ENCODE measurements around the gene CELSR3. TPM values are rescaled to one million over a fixed set of nuclear protein-coding genes. Genes with fewer than 3 reads are reported as not detected.

The CELSR3 gene
- total RNA-seq, 1 experiment from 2014 or later = 7.7 TPM

- in situ Hi-C loops (cut with HindIII; ENCODE audit: low pct_unique_long_range_greater_than_20kb, low sequenced_read_pairs) (no loop called here), intact Hi-C loops (cut with micrococcal nuclease; ENCODE audit: unreplicated experiment) (no loop called here)
- TF ChIP-seq CTCF (IDR thresholded peaks at IDR 0.05) (no peak), SIN3A (IDR thresholded peaks at IDR 0.05; ENCODE audit: borderline replicate concordance, insufficient read depth, low read depth, low read length) (no peak), REST (IDR thresholded peaks at IDR 0.05; ENCODE audit: insufficient read depth in 1 of 2, low read depth in 2 of 2, low read length in 1 of 2) (no peak), POLR2AphosphoS5 (IDR thresholded peaks at IDR 0.05; ENCODE audit: low read depth, low read length) (no peak), TCF7L2 (IDR thresholded peaks at IDR 0.05; ENCODE audit: low read depth, low read length) (no peak)
- no TSS peak for BruUV-seq (replicated peaks)
- no peak for ATAC-seq
- Histone ChIP-seq H3K27ac (ENCODE audit: low read length) (no peak overlapping the region), H3K36me3 (ENCODE audit: control insufficient read depth, insufficient read depth, low read length) (no peaks in the 10 kb centered on the region), H3K27me3 (ENCODE audit: control insufficient read depth, insufficient read depth, low read length) (no peaks in the 10 kb centered on the region), H3K4me3 (ENCODE audit: low read depth in 2 of 2, low read length in 2 of 2) (no peak overlapping the region), H3K9me3 (ENCODE audit: control insufficient read depth, insufficient read depth, low read depth, low read length) (no peaks in the 10 kb centered on the region), H3K4me1 (ENCODE audit: control insufficient read depth, insufficient read depth, low read length) (no peaks in the 10 kb centered on the region)
- DNase-seq (ENCODE audit: low read depth, low spot score) = no peak
- ChIA-PET CTCF (interaction anchor here (0.5 kb wide), 1 partner anchor 47 kb away, joined by 4 read pairs; no protein-coding TSS in a partner anchor), POLR2A (no interaction called here)
Observed at GRCh38 chr3:48652923-48653715, 9.6 kb downstream of the CELSR3 start.

GRCh38 chr3:48651771-48652170 lies 10.9 kb downstream of the CELSR3 start:
- no peaks in the 10 kb centered on the region for H3K27me3 ChIP-seq (ENCODE audit: control insufficient read depth, insufficient read depth, low read length)
- ChIA-PET CTCF (no interaction called here), POLR2A (no interaction called here)
- H3K4me1 ChIP-seq (ENCODE audit: control insufficient read depth, insufficient read depth, low read length) = no peaks in the 10 kb centered on the region
- BruUV-seq (replicated peaks) = no TSS peak
- in situ Hi-C loops (cut with HindIII; ENCODE audit: low pct_unique_long_range_greater_than_20kb, low sequenced_read_pairs) = no loop called here
- H3K27ac ChIP-seq (ENCODE audit: low read length) = no peak overlapping the region
- no peak overlapping the region for H3K4me3 ChIP-seq (ENCODE audit: low read depth in 2 of 2, low read length in 2 of 2)
- H3K9me3 ChIP-seq (ENCODE audit: control insufficient read depth, insufficient read depth, low read depth, low read length) = no peaks in the 10 kb centered on the region
- ATAC-seq = no peak
- H3K36me3 ChIP-seq (ENCODE audit: control insufficient read depth, insufficient read depth, low read length) = no peaks in the 10 kb centered on the region
- intact Hi-C loops (cut with micrococcal nuclease; ENCODE audit: unreplicated experiment) = no loop called here
- no peak for DNase-seq (ENCODE audit: low read depth, low spot score)
- no peak for TF ChIP-seq REST (IDR thresholded peaks at IDR 0.05; ENCODE audit: insufficient read depth in 1 of 2, low read depth in 2 of 2, low read length in 1 of 2)
